Dedifferentiated amniotic fluid mesenchymal stem cell (primary cell): ENCODE results near the gene GREB1.

ENCODE experiments used
- DNase-seq: peaks from one replicate; pipeline ENCODE4 v3.0.0-alpha.2; 2016; ENCODE audit errors: extremely low spot score

The GREB1 gene

GRCh38 chr2:11680901-11681721 is 147.3 kb downstream of the GREB1 start:
- no peak for DNase-seq

GRCh38 chr2:11681722-11682589 is 148.1 kb downstream of the GREB1 start:
- no peak for DNase-seq

GRCh38 chr2:11682590-11682915 is 148.7 kb downstream of the GREB1 start:
- DNase-seq, result no peak

- no peak for DNase-seq
Observed at GRCh38 chr2:11683476-11683875, 149.6 kb downstream of the GREB1 start.

GRCh38 chr2:11683966-11684365 is 150.1 kb downstream of the GREB1 start:
- DNase-seq, result no peak

- DNase-seq, result no peak
Observed at GRCh38 chr2:11684894-11685460, 151.1 kb downstream of the GREB1 start.

GRCh38 chr2:11685906-11686470 is 152.1 kb downstream of the GREB1 start:
- no peak for DNase-seq

- no peak for DNase-seq
Observed at GRCh38 chr2:11687736-11688135, 153.9 kb downstream of the GREB1 start.

- peak; percentile 69 for DNase-seq
Observed at GRCh38 chr2:11688222-11689069, 154.6 kb downstream of the GREB1 start.

GRCh38 chr2:11691076-11691660 is 157.3 kb downstream of the GREB1 start:
- DNase-seq, result no peak
